Gastrocnemius medialis (tissue), 4 donors: Measurements from ENCODE around the gene CIZ1. TPM values are rescaled to one million over a fixed set of nuclear protein-coding genes. Genes with fewer than 3 reads are reported as not detected.
A peak's percentile ranks its signal among the peaks of the same experiment; 100 is the strongest.
"Not testable (repeated sequence)": the region's sequence is repeated elsewhere in the genome, so short reads cannot be mapped to it uniquely, and the experiment has no call there.

Experiments used
- ATAC-seq, 2 donors: fragments of 150-250 bp; one replicate each; pipeline ENCODE4 v1.9.1; 2016
- DNase-seq, 2 donors: peaks; one replicate each; pipeline ENCODE4 v3.0.0-alpha.2; 2019
- H3K27ac ChIP-seq, 4 donors: fragments of 200-600 bp; sonication (generic); 1 replicate in 1 of 4; 2 replicates in 3 of 4; pipeline ENCODE4 v1.5.1; 2016 to 2018; ENCODE audit warnings: mild to moderate bottlenecking in 2 of 4, moderate library complexity in 1 of 4
- H3K27me3 ChIP-seq, 3 donors: fragments of 200-600 bp; sonication (generic) in 2 of 3; 1 replicate in 1 of 3; 2 replicates in 2 of 3; pipeline versions ENCODE4 v1.5.1 to v1.6.0; 2016 to 2019; ENCODE audit warnings: mild to moderate bottlenecking in 1 of 3, moderate library complexity in 1 of 3
- H3K36me3 ChIP-seq, 2 donors: fragments of 200-600 bp; sonication (generic) in 1 of 2; one replicate each; pipeline ENCODE4 v1.5.1; 2017 to 2018
- H3K4me1 ChIP-seq, 2 donors: fragments of 200-600 bp; sonication (generic) in 1 of 2; one replicate each; pipeline ENCODE4 v1.5.1; 2016 to 2017; ENCODE audit warnings: mild to moderate bottlenecking in 2 of 2
- H3K4me3 ChIP-seq, 4 donors: fragments of 200-600 bp; sonication (generic) in 3 of 4; 1 replicate in 1 of 4; 2 replicates in 3 of 4; pipeline ENCODE4 v1.5.1; 2016 to 2019; ENCODE audit warnings: mild to moderate bottlenecking in 2 of 4
- H3K9me3 ChIP-seq, 3 donors: fragments of 200-600 bp; sonication (generic) in 2 of 3; 1 replicate in 1 of 3; 2 replicates in 2 of 3; pipeline ENCODE4 v1.5.1; 2016 to 2019
- POLR2A ChIP-seq, 2 donors: fragments of 450-650 bp; IDR thresholded peaks; one replicate each; pipeline ENCODE4 v1.6.1; 2017; ENCODE audit warnings: antibody characterized with exemption in 2 of 2, mild to moderate bottlenecking in 2 of 2, moderate library complexity in 2 of 2
- in situ Hi-C, 4 donors: fragments of 200-750 bp; cut with MboI; loops; one replicate each; pipeline versions ENCODE4 v1.15.0 to v1.8.0; 2017; ENCODE audit warnings: low sequenced_read_pairs in 4 of 4
- intact Hi-C: fragments of 100-400 bp; cut with DNase I; formaldehyde crosslinking; loops from one replicate; pipeline ENCODE4 v1.15.1; 2023; ENCODE audit warnings: low total_unique reads
- total RNA-seq, 4 donors: library from RNA; depleted of rRNA; stranded (reverse); fragments of >200 nt; gene quantifications; one replicate each; pipeline versions ENCODE4 v1.1.0 to v1.2.3, GENCODE V29; 2016
- TF ChIP-seq, protein P1 (sequence below), 5 experiments: fragments of 450-650 bp in 3 of 5; fragments of 200-600 bp in 2 of 5; sonication (generic) in 2 of 5; IDR thresholded peaks in 4 of 5; conservative IDR thresholded peaks in 1 of 5; 1 replicate in 4 of 5; 2 replicates in 1 of 5; pipeline ENCODE4 v1.5.1; 2016 to 2019; ENCODE audit warnings: antibody characterized with exemption in 5 of 5, mild to moderate bottlenecking in 3 of 5, moderate library complexity in 3 of 5

CIZ1 gene
- total RNA-seq, 4 donors from 2014 or later: 47.8 to 61.3 (median 53.0) TPM

DNA sequence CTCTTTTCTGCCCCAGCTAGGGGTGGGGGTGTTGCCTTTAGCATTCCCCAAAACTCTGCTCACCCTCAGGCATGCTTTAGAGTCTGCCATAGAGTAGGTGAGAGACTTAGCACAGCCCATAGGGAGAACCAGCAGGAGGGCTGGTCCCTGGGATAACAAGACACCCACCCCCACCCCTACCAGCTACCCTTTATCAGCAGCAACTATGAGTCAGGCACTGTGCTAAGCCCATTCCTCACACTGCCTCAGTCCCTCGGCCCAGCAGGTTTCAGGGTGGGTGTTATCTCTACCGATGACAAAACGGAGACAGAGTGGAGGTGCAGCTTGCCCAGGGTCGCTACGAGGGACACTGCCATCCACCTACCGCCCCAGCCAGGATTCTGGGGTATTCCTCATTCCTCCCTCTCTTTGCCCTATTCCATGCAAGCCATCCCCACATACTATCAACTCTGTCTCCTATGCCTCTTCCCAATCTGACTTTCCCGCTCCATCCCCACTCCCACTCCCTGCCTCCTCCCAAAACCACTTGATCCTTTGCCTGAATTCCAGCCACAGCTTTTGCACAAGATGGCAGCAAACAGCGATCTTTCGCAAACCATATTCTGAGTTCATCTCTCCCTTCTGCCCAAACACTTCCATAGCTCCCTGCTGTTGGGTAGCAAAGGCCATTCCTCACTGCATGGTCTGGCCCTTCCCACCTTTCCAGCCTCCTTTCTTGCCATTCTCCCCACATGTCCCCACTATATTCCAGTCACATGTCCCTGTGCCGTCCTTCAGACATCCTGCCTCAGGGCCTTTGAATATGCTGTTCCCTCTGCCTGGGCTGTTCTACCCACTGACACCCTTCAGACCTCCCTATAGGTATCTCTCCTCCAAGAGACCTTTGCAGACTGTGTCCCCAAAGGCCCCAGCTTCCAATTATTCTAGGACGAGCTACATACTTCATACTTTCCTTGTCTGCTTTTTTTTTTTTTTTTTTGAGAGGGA lies 5.1 kb downstream of the CIZ1 start:
- in situ Hi-C loops: loop anchor here in 1 of 4 donors (25.0 kb wide), 1 partner anchor 151 kb away; the partner anchor contains the start of gene SLC27A4
- Histone ChIP-seq H3K27ac (no peak overlapping the region), H3K4me1 (peaks cover 7 to 11% of the 10 kb centered on the region in 2 donors), H3K4me3 (no peak overlapping the region), H3K36me3 (peaks cover 0 to 68% of the 10 kb centered on the region in 2 donors), H3K9me3 (no peaks in the 10 kb centered on the region), H3K27me3 (no peaks in the 10 kb centered on the region)
- TF ChIP-seq POLR2A (IDR thresholded peaks at IDR 0.05): no peak
- TF ChIP-seq, protein P1, sequence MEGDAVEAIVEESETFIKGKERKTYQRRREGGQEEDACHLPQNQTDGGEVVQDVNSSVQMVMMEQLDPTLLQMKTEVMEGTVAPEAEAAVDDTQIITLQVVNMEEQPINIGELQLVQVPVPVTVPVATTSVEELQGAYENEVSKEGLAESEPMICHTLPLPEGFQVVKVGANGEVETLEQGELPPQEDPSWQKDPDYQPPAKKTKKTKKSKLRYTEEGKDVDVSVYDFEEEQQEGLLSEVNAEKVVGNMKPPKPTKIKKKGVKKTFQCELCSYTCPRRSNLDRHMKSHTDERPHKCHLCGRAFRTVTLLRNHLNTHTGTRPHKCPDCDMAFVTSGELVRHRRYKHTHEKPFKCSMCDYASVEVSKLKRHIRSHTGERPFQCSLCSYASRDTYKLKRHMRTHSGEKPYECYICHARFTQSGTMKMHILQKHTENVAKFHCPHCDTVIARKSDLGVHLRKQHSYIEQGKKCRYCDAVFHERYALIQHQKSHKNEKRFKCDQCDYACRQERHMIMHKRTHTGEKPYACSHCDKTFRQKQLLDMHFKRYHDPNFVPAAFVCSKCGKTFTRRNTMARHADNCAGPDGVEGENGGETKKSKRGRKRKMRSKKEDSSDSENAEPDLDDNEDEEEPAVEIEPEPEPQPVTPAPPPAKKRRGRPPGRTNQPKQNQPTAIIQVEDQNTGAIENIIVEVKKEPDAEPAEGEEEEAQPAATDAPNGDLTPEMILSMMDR (IDR thresholded peaks at IDR 0.05 in 4 of 5, conservative IDR thresholded peaks at IDR 0.05 in 1 of 5): no peak
- DNase-seq (no peak), ATAC-seq (no peak)
- intact Hi-C loops: no loop called here

DNA sequence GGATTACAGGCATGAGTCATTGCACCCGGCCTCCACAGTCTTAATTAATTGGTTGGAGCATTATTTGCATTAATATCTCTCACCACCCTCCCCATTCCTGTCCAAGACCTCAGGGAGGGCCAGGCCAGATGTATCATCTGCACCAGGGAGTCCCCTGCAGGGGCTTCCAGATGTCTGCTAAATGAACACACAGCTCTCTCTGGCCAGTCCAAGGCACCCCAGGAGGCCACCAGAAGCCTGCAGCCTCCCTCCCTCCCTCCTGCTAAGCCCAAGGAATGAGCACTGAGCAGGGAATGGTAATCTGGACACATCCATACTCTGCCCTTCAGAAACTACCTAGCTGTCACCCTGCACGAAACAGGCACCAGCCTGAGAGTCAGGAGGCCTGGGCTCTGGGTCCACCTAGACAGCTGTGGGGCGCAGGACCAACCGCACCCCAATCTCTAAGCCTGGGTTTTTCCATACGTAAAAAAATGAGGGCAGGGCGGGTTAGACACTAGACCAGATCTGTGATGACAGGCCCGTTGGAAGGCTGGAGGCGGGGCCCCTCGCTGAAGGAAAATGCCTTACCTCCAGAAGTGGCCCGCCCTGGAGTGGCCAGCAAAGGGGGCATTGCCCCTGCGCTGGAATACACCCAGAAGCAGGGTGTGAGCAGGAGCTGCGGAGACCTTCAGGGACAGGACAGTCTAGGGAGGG lies 8.3 kb downstream of the CIZ1 start:
- no peak overlapping the region for H3K4me3 ChIP-seq
- ATAC-seq: no peak
- intact Hi-C loops: no loop called here
- no peaks in the 10 kb centered on the region for H3K4me1 ChIP-seq
- no peaks in the 10 kb centered on the region for H3K9me3 ChIP-seq
- no peaks in the 10 kb centered on the region for H3K27me3 ChIP-seq
- TF ChIP-seq, protein P1 (IDR thresholded peaks at IDR 0.05 in 4 of 5, conservative IDR thresholded peaks at IDR 0.05 in 1 of 5): no peak
- no peak for TF ChIP-seq POLR2A (IDR thresholded peaks at IDR 0.05)
- H3K27ac ChIP-seq: no peak overlapping the region
- peaks cover 0 to 77% of the 10 kb centered on the region in 2 donors for H3K36me3 ChIP-seq
- no peak for DNase-seq
- in situ Hi-C loops: loop anchor here in 1 of 4 donors (25.0 kb wide), 1 partner anchor 154 kb away; the partner anchor contains the start of gene SLC27A4

DNA sequence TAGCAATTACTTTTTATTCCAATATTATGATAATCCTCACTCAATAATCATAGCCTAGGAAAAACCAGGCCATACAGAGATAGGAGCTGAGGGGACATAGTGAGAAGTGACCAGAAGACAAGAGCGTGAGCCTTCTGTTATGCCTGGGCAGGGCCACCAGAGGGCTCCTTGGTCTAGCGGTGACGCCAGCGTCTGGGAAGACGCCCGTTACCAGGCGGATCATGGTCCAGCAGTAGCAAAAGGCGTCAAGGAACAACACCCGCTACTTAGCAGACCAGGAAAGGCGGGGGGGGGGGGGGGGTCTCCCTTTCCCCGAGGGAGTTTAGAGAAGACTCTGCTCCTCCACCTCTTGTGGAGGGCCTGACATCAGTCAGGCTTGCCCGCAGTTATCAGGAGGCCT lies 9.9 kb downstream of the CIZ1 start:
- H3K4me1 ChIP-seq, H3K27ac ChIP-seq, ATAC-seq, H3K9me3 ChIP-seq, H3K4me3 ChIP-seq, intact Hi-C loops, H3K27me3 ChIP-seq: not testable (repeated sequence)
- peak in 1 of 2 donors; percentile 37 for DNase-seq
- TF ChIP-seq, protein P1 (IDR thresholded peaks at IDR 0.05 in 4 of 5, conservative IDR thresholded peaks at IDR 0.05 in 1 of 5): peak in 4 of 5 experiments; percentile 7 to 50 (median 42)
- in situ Hi-C loops: loop anchor here in 1 of 4 donors (25.0 kb wide), 1 partner anchor 156 kb away; the partner anchor contains the start of gene SLC27A4
- H3K36me3 ChIP-seq: peaks cover 0 to 79% of the 10 kb centered on the region in 2 donors

DNA sequence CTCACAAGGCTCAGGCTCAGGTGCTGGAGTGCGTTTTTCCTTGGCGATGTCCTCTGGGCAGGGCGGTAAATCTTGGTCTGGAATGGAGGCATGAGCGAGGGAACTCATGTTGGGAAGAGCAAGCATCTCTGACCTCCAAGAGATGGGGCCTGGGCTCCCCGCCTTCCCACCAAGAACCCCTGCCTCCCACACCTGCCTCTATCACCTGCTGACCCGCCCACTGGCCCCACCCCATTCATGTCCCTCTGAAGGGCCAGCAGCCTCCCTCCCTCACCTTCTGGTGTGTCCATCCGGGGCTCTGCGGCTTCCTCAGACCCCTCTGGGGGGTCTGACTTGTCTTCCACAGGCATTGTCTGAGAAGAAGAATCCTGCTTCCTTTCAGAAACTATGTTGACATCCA lies 10.9 kb downstream of the CIZ1 start:
- intact Hi-C loops: no loop called here
- no peak overlapping the region for H3K27ac ChIP-seq

More for the DNA sequence above, 10.9 kb downstream of the CIZ1 start:
- Histone ChIP-seq H3K4me3 (no peak overlapping the region), H3K27me3 (no peaks in the 10 kb centered on the region), H3K4me1 (no peaks in the 10 kb centered on the region), H3K36me3 (peaks cover 0 to 79% of the 10 kb centered on the region in 2 donors), H3K9me3 (no peaks in the 10 kb centered on the region)
- ATAC-seq (no peak), DNase-seq (no peak)
- TF ChIP-seq, protein P1 (IDR thresholded peaks at IDR 0.05 in 4 of 5, conservative IDR thresholded peaks at IDR 0.05 in 1 of 5): no peak
- no peak for TF ChIP-seq POLR2A (IDR thresholded peaks at IDR 0.05)
- in situ Hi-C loops: loop anchor here in 1 of 4 donors (25.0 kb wide), 1 partner anchor 157 kb away; the partner anchor contains the start of gene SLC27A4
